ENCODE data around the gene EYA4. TPM values are rescaled to one million over a fixed set of nuclear protein-coding genes. Genes with fewer than 3 reads are reported as not detected.

Gene EYA4
- total RNA-seq, 1 donor from 2014 or later = 9.7 TPM

- TF ChIP-seq, protein P1, sequence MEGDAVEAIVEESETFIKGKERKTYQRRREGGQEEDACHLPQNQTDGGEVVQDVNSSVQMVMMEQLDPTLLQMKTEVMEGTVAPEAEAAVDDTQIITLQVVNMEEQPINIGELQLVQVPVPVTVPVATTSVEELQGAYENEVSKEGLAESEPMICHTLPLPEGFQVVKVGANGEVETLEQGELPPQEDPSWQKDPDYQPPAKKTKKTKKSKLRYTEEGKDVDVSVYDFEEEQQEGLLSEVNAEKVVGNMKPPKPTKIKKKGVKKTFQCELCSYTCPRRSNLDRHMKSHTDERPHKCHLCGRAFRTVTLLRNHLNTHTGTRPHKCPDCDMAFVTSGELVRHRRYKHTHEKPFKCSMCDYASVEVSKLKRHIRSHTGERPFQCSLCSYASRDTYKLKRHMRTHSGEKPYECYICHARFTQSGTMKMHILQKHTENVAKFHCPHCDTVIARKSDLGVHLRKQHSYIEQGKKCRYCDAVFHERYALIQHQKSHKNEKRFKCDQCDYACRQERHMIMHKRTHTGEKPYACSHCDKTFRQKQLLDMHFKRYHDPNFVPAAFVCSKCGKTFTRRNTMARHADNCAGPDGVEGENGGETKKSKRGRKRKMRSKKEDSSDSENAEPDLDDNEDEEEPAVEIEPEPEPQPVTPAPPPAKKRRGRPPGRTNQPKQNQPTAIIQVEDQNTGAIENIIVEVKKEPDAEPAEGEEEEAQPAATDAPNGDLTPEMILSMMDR (IDR thresholded peaks at IDR 0.05; ENCODE audit: insufficient read depth, low read length, severe bottlenecking) = no peak
- no peaks in the 10 kb centered on the region for H3K27me3 ChIP-seq (ENCODE audit: control insufficient read depth, insufficient read depth, low read length)
- no peak for FAIRE-seq
- DNase-seq (ENCODE audit: low read depth) = peak; percentile 85
- H3K36me3 ChIP-seq (ENCODE audit: control insufficient read depth, insufficient read depth, low read length) = no peaks in the 10 kb centered on the region
- H3K4me3 ChIP-seq (ENCODE audit: low read depth, low read length) = no peak overlapping the region
Observed at GRCh38 chr6:133341607-133342158, 100.5 kb downstream of the EYA4 start.

GRCh38 chr6:133343220-133343619 lies 102.1 kb downstream of the EYA4 start:
- TF ChIP-seq, protein P1 (IDR thresholded peaks at IDR 0.05; ENCODE audit: insufficient read depth, low read length, severe bottlenecking) = no peak
- H3K27me3 ChIP-seq (ENCODE audit: control insufficient read depth, insufficient read depth, low read length) = no peaks in the 10 kb centered on the region
- no peak overlapping the region for H3K4me3 ChIP-seq (ENCODE audit: low read depth, low read length)
- H3K36me3 ChIP-seq (ENCODE audit: control insufficient read depth, insufficient read depth, low read length) = no peaks in the 10 kb centered on the region
- no peak for DNase-seq (ENCODE audit: low read depth)
- FAIRE-seq = no peak

- no peak overlapping the region for H3K4me3 ChIP-seq (ENCODE audit: low read depth, low read length)
- no peaks in the 10 kb centered on the region for H3K36me3 ChIP-seq (ENCODE audit: control insufficient read depth, insufficient read depth, low read length)
- DNase-seq (ENCODE audit: low read depth) = no peak
- TF ChIP-seq, protein P1 (IDR thresholded peaks at IDR 0.05; ENCODE audit: insufficient read depth, low read length, severe bottlenecking) = no peak
- no peaks in the 10 kb centered on the region for H3K27me3 ChIP-seq (ENCODE audit: control insufficient read depth, insufficient read depth, low read length)
- no peak for FAIRE-seq
Observed at GRCh38 chr6:133348846-133349245, 107.7 kb downstream of the EYA4 start.

- DNase-seq (ENCODE audit: low read depth) (no peak), FAIRE-seq (no peak)
- Histone ChIP-seq H3K4me3 (ENCODE audit: low read depth, low read length) (no peak overlapping the region), H3K27me3 (ENCODE audit: control insufficient read depth, insufficient read depth, low read length) (no peaks in the 10 kb centered on the region), H3K36me3 (ENCODE audit: control insufficient read depth, insufficient read depth, low read length) (no peaks in the 10 kb centered on the region)
- TF ChIP-seq, protein P1 (IDR thresholded peaks at IDR 0.05; ENCODE audit: insufficient read depth, low read length, severe bottlenecking) = no peak
Observed at GRCh38 chr6:133350928-133351327, 109.8 kb downstream of the EYA4 start.

DNA sequence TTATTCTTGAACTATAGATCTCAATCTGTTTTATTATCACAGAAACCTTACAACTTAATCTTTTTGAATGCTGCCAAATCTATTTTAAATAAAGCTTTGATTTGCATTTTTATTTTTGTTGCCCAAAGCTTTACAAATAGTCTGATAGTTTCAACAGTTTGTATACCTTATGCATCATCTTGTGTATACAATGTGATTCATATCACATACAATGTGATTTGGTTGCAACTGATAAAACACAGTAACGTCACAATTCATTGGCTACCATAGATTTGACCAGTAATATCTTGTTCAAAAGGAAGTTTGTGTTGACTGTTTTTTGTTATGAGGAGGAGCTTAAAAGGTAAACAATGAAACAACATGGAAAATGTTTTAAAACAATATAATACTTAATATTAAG lies 110.9 kb downstream of the EYA4 start:
- H3K36me3 ChIP-seq (ENCODE audit: control insufficient read depth, insufficient read depth, low read length) = no peaks in the 10 kb centered on the region
- FAIRE-seq = no peak
- no peaks in the 10 kb centered on the region for H3K27me3 ChIP-seq (ENCODE audit: control insufficient read depth, insufficient read depth, low read length)

More for the DNA sequence above, 110.9 kb downstream of the EYA4 start:
- no peak overlapping the region for H3K4me3 ChIP-seq (ENCODE audit: low read depth, low read length)
- TF ChIP-seq, protein P1 (IDR thresholded peaks at IDR 0.05; ENCODE audit: insufficient read depth, low read length, severe bottlenecking) = no peak
- DNase-seq (ENCODE audit: low read depth) = peak; percentile 85

Data from bronchial epithelial cell (primary cell).